Stomach (tissue), 9 donors: ENCODE measurements around the gene NISCH. TPM values are rescaled to one million over a fixed set of nuclear protein-coding genes. Genes with fewer than 3 reads are reported as not detected.

ENCODE experiments used
- DNase-seq, 2 donors: peaks; one replicate each; pipeline versions ENCODE4 v3.0.0 to v3.0.0-alpha.2; 2013 to 2019
- H3K27ac ChIP-seq, 5 donors: fragments of 200-600 bp in 4 of 5; sonication (generic) in 4 of 5; one replicate each; pipeline ENCODE4 v1.5.1; 2013 to 2019; ENCODE audit warnings: mild to moderate bottlenecking in 1 of 5, moderate library complexity in 1 of 5
- H3K27me3 ChIP-seq, 3 donors: fragments of 200-600 bp; sonication (generic); one replicate each; pipeline ENCODE4 v1.5.1; 2017 to 2019; ENCODE audit warnings: mixed run types in 1 of 3
- H3K36me3 ChIP-seq, 4 donors: fragments of 200-600 bp; sonication (generic); 1 replicate in 3 of 4; 2 replicates in 1 of 4; pipeline ENCODE4 v1.5.1; 2016 to 2019
- H3K4me1 ChIP-seq, 4 donors: fragments of 200-600 bp; sonication (generic); one replicate each; pipeline ENCODE4 v1.5.1; 2016 to 2019
- H3K4me3 ChIP-seq, 4 donors: fragments of 200-600 bp; sonication (generic) in 3 of 4; one replicate each; pipeline ENCODE4 v1.5.1; 2016 to 2019; ENCODE audit warnings: mild to moderate bottlenecking in 1 of 4
- H3K9me3 ChIP-seq, 4 donors: fragments of 200-600 bp; sonication (generic); one replicate each; pipeline ENCODE4 v1.5.1; 2016 to 2019
- CTCF ChIP-seq, 7 experiments: fragments of 450-650 bp in 4 of 7; fragments of 200-600 bp in 3 of 7; sonication (generic) in 3 of 7; IDR thresholded peaks; one replicate each; pipeline ENCODE4 v1.5.1; 2016 to 2019; ENCODE audit warnings: antibody characterized with exemption in 7 of 7, control low read depth in 2 of 7, mild to moderate bottlenecking in 1 of 7
- EP300 ChIP-seq: sonication (generic); formaldehyde crosslinking; IDR thresholded peaks from one replicate; pipeline ENCODE4 v1.6.1; 2017; ENCODE audit warnings: antibody characterized with exemption
- POLR2A ChIP-seq, 4 donors: fragments of 450-650 bp; IDR thresholded peaks; one replicate each; pipeline ENCODE4 v1.6.1; 2016; ENCODE audit warnings: antibody characterized with exemption in 4 of 4, control low read depth in 2 of 4, mild to moderate bottlenecking in 1 of 4, moderate library complexity in 1 of 4
- POLR2AphosphoS5 ChIP-seq, 3 donors: sonication (generic); formaldehyde crosslinking; IDR thresholded peaks; one replicate each; pipeline ENCODE4 v1.6.1; 2016; ENCODE audit warnings: antibody characterized with exemption in 3 of 3
- WGBS, 5 donors: extraction: QIAGEN DNeasy Blood & Tissue Kit in 3 of 5; methylation state at CpG; one replicate each; pipeline versions ENCODE4 v1.1.5 to v1.1.7; 2013 to 2018; 5-methylcytosine and 5-hydroxymethylcytosine counted together
- intact Hi-C: fragments of 100-400 bp; cut with DNase I; formaldehyde crosslinking; loops from one replicate; pipeline ENCODE4 v1.15.1; 2023; ENCODE audit warnings: low total_unique reads
- polyA plus RNA-seq, 3 donors: library from polyadenylated mRNA; stranded (reverse); fragments of 200-250 nt; gene quantifications; one replicate each; pipeline ENCODE4 v1.2.3, GENCODE V29; 2013
- total RNA-seq, 5 donors: library from RNA; depleted of rRNA; stranded (reverse); fragments of >200 nt; gene quantifications; one replicate each; pipeline versions ENCODE4 v1.1.0 to v1.2.3, GENCODE V29; 2014 to 2016
- donor health status: healthy with polysubstance abuse.
- donor health status: Bipolar disorder and iron deficiency.
- donor health status: healthy.

NISCH gene
- total and polyA plus RNA-seq, 8 donors: 18.3 to 456 (median 69.9) TPM

DNA sequence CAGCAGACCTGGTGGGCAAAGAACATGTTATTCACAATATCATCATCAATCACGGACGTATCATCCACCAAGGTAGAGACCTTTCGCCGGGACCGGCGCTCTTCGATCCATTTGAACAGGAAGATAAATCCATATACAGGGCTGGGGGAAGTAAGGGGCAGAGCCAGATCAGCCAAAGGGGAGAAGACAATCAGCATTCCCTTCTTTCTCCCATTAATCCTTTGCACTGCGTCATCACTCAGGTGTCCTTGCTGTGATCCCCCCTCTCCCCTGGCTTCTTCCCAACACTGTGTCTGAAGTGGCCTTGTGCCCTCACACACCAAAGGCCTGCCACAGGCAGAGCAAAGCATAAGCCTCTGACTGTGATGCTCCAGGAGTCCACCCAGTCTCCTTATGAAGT lies 46.9 kb upstream of the NISCH start:
- H3K36me3 ChIP-seq: peaks cover 34 to 53% (median 50%) of the 10 kb centered on the region in 4 donors
- TF ChIP-seq EP300 (no peak), POLR2A (IDR thresholded peaks at IDR 0.05) (no peak), POLR2AphosphoS5 (IDR thresholded peaks at IDR 0.05) (no peak), CTCF (IDR thresholded peaks at IDR 0.05) (no peak)
- H3K27ac ChIP-seq: peak overlapping the region in 1 of 5 donors; percentile 95
- DNase-seq: no peak
- WGBS, 5 donors: 87 to 95% (median 93%) methylated on average over 8 of the region's 8 CpGs
- no peaks in the 10 kb centered on the region for H3K27me3 ChIP-seq
- no peaks in the 10 kb centered on the region for H3K9me3 ChIP-seq
- intact Hi-C loops: no loop called here
- H3K4me3 ChIP-seq: peak overlapping the region in 3 of 4 donors; percentile 84 to 92 (median 85)
- peaks cover 27 to 61% (median 61%) of the 10 kb centered on the region in 4 donors for H3K4me1 ChIP-seq

GRCh38 chr3:52415800-52416199 lies 39.6 kb upstream of the NISCH start:
- TF ChIP-seq EP300: no peak
- no peak for TF ChIP-seq POLR2A (IDR thresholded peaks at IDR 0.05)
- TF ChIP-seq POLR2AphosphoS5 (IDR thresholded peaks at IDR 0.05): no peak
- no peak for TF ChIP-seq CTCF (IDR thresholded peaks at IDR 0.05)
- H3K4me1 ChIP-seq: peaks cover 13 to 30% (median 24%) of the 10 kb centered on the region in 4 donors
- WGBS, 5 donors: 79 to 88% (median 86%) methylated on average over 3 of the region's 3 CpGs
- H3K4me3 ChIP-seq: no peak overlapping the region
- H3K36me3 ChIP-seq: peaks cover 0 to 19% (median 9%) of the 10 kb centered on the region in 4 donors
- intact Hi-C loops: no loop called here
- no peaks in the 10 kb centered on the region for H3K27me3 ChIP-seq
- H3K9me3 ChIP-seq: no peaks in the 10 kb centered on the region
- DNase-seq: no peak
- no peak overlapping the region for H3K27ac ChIP-seq

DNA sequence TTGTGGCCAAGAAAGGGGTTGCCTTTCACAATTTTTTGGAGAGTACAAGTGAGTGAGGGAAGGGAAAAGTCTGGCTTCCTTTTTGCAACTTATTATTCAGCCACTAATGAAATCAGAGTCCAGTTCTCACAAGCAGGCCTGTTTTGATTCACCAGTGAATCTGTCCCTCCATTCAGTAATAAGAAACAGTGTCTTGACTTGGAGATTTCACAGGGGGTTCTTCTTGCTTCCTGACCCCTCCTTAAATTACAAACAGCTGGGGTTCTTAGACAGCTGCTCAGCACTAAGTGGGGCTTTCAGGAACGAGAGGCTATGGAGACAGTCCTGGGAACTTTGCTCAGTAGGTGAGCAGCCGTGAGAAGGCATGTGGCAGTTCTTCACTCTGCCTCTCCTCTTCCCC lies 35.0 kb upstream of the NISCH start:
- Histone ChIP-seq H3K36me3 (peaks cover 0 to 16% (median 9%) of the 10 kb centered on the region in 4 donors), H3K27me3 (no peaks in the 10 kb centered on the region), H3K9me3 (no peaks in the 10 kb centered on the region), H3K27ac (no peak overlapping the region), H3K4me1 (no peaks in the 10 kb centered on the region), H3K4me3 (no peak overlapping the region)
- no peak for TF ChIP-seq CTCF (IDR thresholded peaks at IDR 0.05)
- TF ChIP-seq POLR2A (IDR thresholded peaks at IDR 0.05): no peak
- TF ChIP-seq EP300: no peak
- TF ChIP-seq POLR2AphosphoS5 (IDR thresholded peaks at IDR 0.05): no peak
- WGBS, 5 donors: 80 to 100% (median 86%) methylated on average over 2 of the region's 2 CpGs
- intact Hi-C loops: no loop called here
- DNase-seq: no peak

DNA sequence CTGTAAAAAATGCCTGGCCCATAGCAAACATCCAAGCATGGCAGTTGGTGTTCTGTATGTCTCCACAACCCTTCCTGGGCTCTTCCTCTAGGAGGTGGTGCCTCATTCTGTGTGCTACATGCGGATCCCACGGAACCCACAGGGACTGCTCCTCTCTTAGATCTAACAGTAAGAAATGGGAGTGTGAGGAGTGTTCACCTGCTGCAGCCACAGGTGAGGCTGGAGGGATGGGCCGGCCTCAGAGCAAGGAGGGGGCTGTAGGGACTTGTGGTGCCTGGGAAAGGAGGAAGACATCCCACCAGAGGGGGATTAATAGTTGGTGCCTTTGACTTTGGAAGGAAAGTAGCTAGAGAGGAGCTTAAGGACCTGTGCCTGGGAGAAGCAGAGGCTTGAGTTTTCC lies 32.7 kb upstream of the NISCH start:
- WGBS, 5 donors: 85 to 95% (median 94%) methylated on average over 3 of the region's 3 CpGs
- H3K36me3 ChIP-seq: peaks cover 0 to 16% (median 8%) of the 10 kb centered on the region in 4 donors
- no peak for DNase-seq

More for the DNA sequence above, 32.7 kb upstream of the NISCH start:
- Histone ChIP-seq H3K9me3 (no peaks in the 10 kb centered on the region), H3K4me1 (no peaks in the 10 kb centered on the region), H3K27ac (no peak overlapping the region), H3K4me3 (no peak overlapping the region), H3K27me3 (no peaks in the 10 kb centered on the region)
- intact Hi-C loops: no loop called here
- no peak for TF ChIP-seq POLR2A (IDR thresholded peaks at IDR 0.05)
- TF ChIP-seq EP300: no peak
- TF ChIP-seq POLR2AphosphoS5 (IDR thresholded peaks at IDR 0.05): no peak
- no peak for TF ChIP-seq CTCF (IDR thresholded peaks at IDR 0.05)
